Muscle layer of duodenum (tissue), 2 donors: Measurements from ENCODE around the gene PRKCA.

ENCODE experiments used
- H3K27ac ChIP-seq: one replicate; pipeline ENCODE4 v1.7.0; 2013; ENCODE audit warnings: mild to moderate bottlenecking, low read length
- H3K27me3 ChIP-seq: one replicate; pipeline ENCODE4 v1.7.0; 2013; ENCODE audit warnings: low read depth, mild to moderate bottlenecking, control low read depth, low read length
- H3K36me3 ChIP-seq, 2 donors: one replicate each; pipeline ENCODE4 v1.7.0; 2013; ENCODE audit warnings: low read length in 2 of 2, control low read depth in 1 of 2, mild to moderate bottlenecking in 1 of 2; ENCODE audit not compliant: insufficient read depth in 2 of 2, control insufficient read depth in 1 of 2
- H3K4me1 ChIP-seq, 2 donors: one replicate each; pipeline ENCODE4 v1.7.0; 2013; ENCODE audit warnings: low read length in 2 of 2, mild to moderate bottlenecking in 2 of 2, control low read depth in 1 of 2, moderate library complexity in 1 of 2; ENCODE audit not compliant: insufficient read depth in 2 of 2, control insufficient read depth in 1 of 2
- H3K4me3 ChIP-seq, 2 donors: one replicate each; pipeline ENCODE4 v1.7.0; 2013; ENCODE audit warnings: low read length in 2 of 2, low read depth in 1 of 2, mild to moderate bottlenecking in 1 of 2
- H3K9me3 ChIP-seq, 2 donors: one replicate each; pipeline ENCODE4 v1.7.0; 2013; ENCODE audit warnings: low read length in 2 of 2, control low read depth in 1 of 2, mild to moderate bottlenecking in 1 of 2; ENCODE audit not compliant: control insufficient read depth in 1 of 2
- donor health status: healthy.

Gene PRKCA

GRCh38 chr17:66799849-66800537 lies 497.6 kb downstream of the PRKCA start:
- Histone ChIP-seq H3K36me3 (peaks cover 11 to 32% of the 10 kb centered on the region in 2 donors), H3K27me3 (no peaks in the 10 kb centered on the region), H3K9me3 (no peaks in the 10 kb centered on the region), H3K4me3 (no peak overlapping the region), H3K27ac (no peak overlapping the region), H3K4me1 (no peaks in the 10 kb centered on the region)

- H3K4me3 ChIP-seq = no peak overlapping the region
- no peak overlapping the region for H3K27ac ChIP-seq
- no peaks in the 10 kb centered on the region for H3K27me3 ChIP-seq
- no peaks in the 10 kb centered on the region for H3K9me3 ChIP-seq
- peaks cover 5 to 15% of the 10 kb centered on the region in 2 donors for H3K36me3 ChIP-seq
- no peaks in the 10 kb centered on the region for H3K4me1 ChIP-seq
Observed at GRCh38 chr17:66803474-66803951, 501.1 kb downstream of the PRKCA start.

- Histone ChIP-seq H3K9me3 (no peaks in the 10 kb centered on the region), H3K27me3 (no peaks in the 10 kb centered on the region), H3K36me3 (peaks cover 5 to 15% of the 10 kb centered on the region in 2 donors), H3K4me3 (no peak overlapping the region), H3K27ac (no peak overlapping the region), H3K4me1 (no peaks in the 10 kb centered on the region)
Observed at GRCh38 chr17:66805567-66805966, 503.2 kb downstream of the PRKCA start.

GRCh38 chr17:66807182-66807581 lies 504.8 kb downstream of the PRKCA start:
- H3K27me3 ChIP-seq = no peaks in the 10 kb centered on the region
- no peak overlapping the region for H3K4me3 ChIP-seq
- no peak overlapping the region for H3K27ac ChIP-seq
- no peaks in the 10 kb centered on the region for H3K9me3 ChIP-seq
- no peaks in the 10 kb centered on the region for H3K4me1 ChIP-seq
- H3K36me3 ChIP-seq = peaks cover 5 to 15% of the 10 kb centered on the region in 2 donors

GRCh38 chr17:66809408-66809807 lies 507.0 kb downstream of the PRKCA start:
- no peaks in the 10 kb centered on the region for H3K27me3 ChIP-seq
- H3K9me3 ChIP-seq = no peaks in the 10 kb centered on the region
- no peaks in the 10 kb centered on the region for H3K4me1 ChIP-seq
- no peak overlapping the region for H3K27ac ChIP-seq
- peaks cover 0 to 6% of the 10 kb centered on the region in 2 donors for H3K36me3 ChIP-seq
- no peak overlapping the region for H3K4me3 ChIP-seq

GRCh38 chr17:66810951-66811682 lies 508.7 kb downstream of the PRKCA start:
- H3K27ac ChIP-seq = no peak overlapping the region
- no peaks in the 10 kb centered on the region for H3K9me3 ChIP-seq
- no peaks in the 10 kb centered on the region for H3K4me1 ChIP-seq
- H3K36me3 ChIP-seq = no peaks in the 10 kb centered on the region
- H3K27me3 ChIP-seq = no peaks in the 10 kb centered on the region
- H3K4me3 ChIP-seq = no peak overlapping the region

GRCh38 chr17:66811683-66812054 lies 509.3 kb downstream of the PRKCA start:
- H3K4me1 ChIP-seq = no peaks in the 10 kb centered on the region
- no peaks in the 10 kb centered on the region for H3K36me3 ChIP-seq
- no peaks in the 10 kb centered on the region for H3K9me3 ChIP-seq
- H3K27me3 ChIP-seq = no peaks in the 10 kb centered on the region
- no peak overlapping the region for H3K4me3 ChIP-seq
- no peak overlapping the region for H3K27ac ChIP-seq

GRCh38 chr17:66812571-66812970 lies 510.2 kb downstream of the PRKCA start:
- no peaks in the 10 kb centered on the region for H3K4me1 ChIP-seq
- no peak overlapping the region for H3K27ac ChIP-seq
- no peak overlapping the region for H3K4me3 ChIP-seq
- no peaks in the 10 kb centered on the region for H3K36me3 ChIP-seq
- peaks cover 0 to 2% of the 10 kb centered on the region in 2 donors for H3K9me3 ChIP-seq
- H3K27me3 ChIP-seq = no peaks in the 10 kb centered on the region

DNA sequence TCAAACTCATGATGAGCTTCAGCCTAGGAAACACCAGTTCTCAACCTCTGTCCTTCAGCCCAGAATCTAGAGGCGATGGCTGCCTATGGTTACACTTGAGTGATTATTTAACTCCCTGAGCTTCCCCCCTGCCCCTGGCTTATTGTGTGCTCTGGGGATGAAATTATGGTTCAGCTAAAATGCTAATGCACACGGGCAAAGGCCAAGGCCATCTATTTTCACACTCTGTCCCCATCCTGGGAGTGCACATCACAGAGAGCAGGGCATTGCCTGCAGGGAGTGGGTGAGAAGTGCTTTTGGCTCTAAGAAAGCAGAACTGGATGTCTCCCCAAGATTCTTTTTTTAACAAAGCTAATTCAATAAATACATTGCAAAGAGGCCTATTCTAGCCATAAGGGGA lies 510.9 kb downstream of the PRKCA start:
- H3K9me3 ChIP-seq = peaks cover 5 to 6% of the 10 kb centered on the region in 2 donors
- H3K27me3 ChIP-seq = no peaks in the 10 kb centered on the region
- no peak overlapping the region for H3K4me3 ChIP-seq
- H3K27ac ChIP-seq = no peak overlapping the region
- H3K36me3 ChIP-seq = no peaks in the 10 kb centered on the region
- no peaks in the 10 kb centered on the region for H3K4me1 ChIP-seq

DNA sequence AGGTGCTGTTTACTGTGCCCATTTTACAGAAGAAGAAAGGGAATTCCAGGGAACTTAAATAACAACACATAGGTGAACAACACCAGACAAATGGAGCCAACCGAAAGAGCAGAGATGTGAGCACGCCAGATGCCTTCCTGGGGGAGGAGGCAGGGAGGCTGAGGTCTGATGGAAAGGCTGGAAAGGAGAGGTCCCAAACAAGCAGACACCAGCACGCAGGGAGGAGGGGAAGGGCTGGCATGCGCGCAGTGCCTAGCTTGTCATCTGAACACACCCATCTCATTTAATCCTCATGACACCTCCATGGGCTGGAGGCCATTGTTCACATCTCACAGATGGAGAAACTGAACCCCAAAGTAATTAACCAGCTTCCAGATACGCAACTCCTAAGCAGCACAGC lies 511.6 kb downstream of the PRKCA start:
- Histone ChIP-seq H3K4me1 (no peaks in the 10 kb centered on the region), H3K27me3 (no peaks in the 10 kb centered on the region), H3K36me3 (no peaks in the 10 kb centered on the region), H3K4me3 (no peak overlapping the region), H3K27ac (no peak overlapping the region), H3K9me3 (peaks cover 5 to 6% of the 10 kb centered on the region in 2 donors)

DNA sequence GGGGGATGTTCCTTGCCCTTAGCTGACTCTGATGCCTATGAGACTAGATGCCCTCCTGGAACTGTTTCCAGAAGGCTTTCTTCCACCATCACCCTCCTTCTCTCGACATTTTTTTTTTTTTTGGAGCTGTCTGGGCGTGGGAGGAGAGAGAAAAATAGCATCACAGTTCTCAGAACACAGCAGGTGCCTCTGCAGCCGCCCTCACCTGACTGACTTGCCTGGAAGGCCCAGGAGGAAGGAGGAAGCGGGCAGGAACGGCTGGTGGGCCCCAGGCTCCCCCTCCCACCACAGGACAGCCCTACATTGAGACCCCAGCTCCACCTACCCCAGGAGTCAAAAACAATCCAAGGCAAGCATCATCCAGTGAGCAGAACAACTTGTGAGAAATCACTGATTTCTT lies 512.2 kb downstream of the PRKCA start:
- Histone ChIP-seq H3K4me3 (no peak overlapping the region), H3K36me3 (no peaks in the 10 kb centered on the region), H3K4me1 (no peaks in the 10 kb centered on the region), H3K27me3 (no peaks in the 10 kb centered on the region), H3K9me3 (peaks cover 5 to 6% of the 10 kb centered on the region in 2 donors), H3K27ac (no peak overlapping the region)
